Hindlimb muscle (tissue), 1 donor: ENCODE data around the gene PHB1. TPM values are rescaled to one million over a fixed set of nuclear protein-coding genes. Genes with fewer than 3 reads are reported as not detected.

ENCODE experiments used
- DNase-seq: peaks from one replicate; pipeline ENCODE4 v3.0.0-alpha.2; 2013
- polyA plus RNA-seq: library from polyadenylated mRNA; unstranded; fragments of 120-200 nt; gene quantifications from one replicate; pipeline ENCODE4 v1.2.1, GENCODE V29; 2013; ENCODE audit not compliant: insufficient read length

PHB1 gene
- polyA plus RNA-seq: 137 TPM

GRCh38 chr17:49414622-49415350 is at the start of gene PHB1:
Gene PHB1 (minus strand): TSS chr17:49414882. CDS start chr17:49413264, 1,618 bp downstream.
- DNase-seq: peak; percentile 97

GRCh38 chr17:49464049-49464448 is 49.4 kb upstream of the PHB1 start:
- DNase-seq: no peak

- DNase-seq: no peak
Observed at GRCh38 chr17:49461580-49461979, 46.9 kb upstream of the PHB1 start.

- DNase-seq: no peak
Observed at GRCh38 chr17:49460401-49460800, 45.7 kb upstream of the PHB1 start.

- no peak for DNase-seq
Observed at GRCh38 chr17:49459401-49459984, 44.8 kb upstream of the PHB1 start.

- no peak for DNase-seq
Observed at GRCh38 chr17:49457564-49458535, 43.2 kb upstream of the PHB1 start.

GRCh38 chr17:49456183-49456965 is 41.7 kb upstream of the PHB1 start:
- DNase-seq: no peak

- no peak for DNase-seq
Observed at GRCh38 chr17:49455272-49455861, 40.7 kb upstream of the PHB1 start.

GRCh38 chr17:49454050-49454449 is 39.4 kb upstream of the PHB1 start:
- DNase-seq: no peak

GRCh38 chr17:49452661-49453060 is 38.0 kb upstream of the PHB1 start:
- DNase-seq: no peak

GRCh38 chr17:49452201-49452600 is 37.5 kb upstream of the PHB1 start:
- DNase-seq: no peak

GRCh38 chr17:49450735-49451134 is 36.1 kb upstream of the PHB1 start:
- DNase-seq: no peak

GRCh38 chr17:49450181-49450580 is 35.5 kb upstream of the PHB1 start:
- no peak for DNase-seq

- no peak for DNase-seq
Observed at GRCh38 chr17:49447628-49448302, 33.1 kb upstream of the PHB1 start.

- DNase-seq: no peak
Observed at GRCh38 chr17:49445591-49445990, 30.9 kb upstream of the PHB1 start.

- no peak for DNase-seq
Observed at GRCh38 chr17:49444384-49444783, 29.7 kb upstream of the PHB1 start.

GRCh38 chr17:49443862-49444261 is 29.2 kb upstream of the PHB1 start:
- DNase-seq: no peak

- no peak for DNase-seq
Observed at GRCh38 chr17:49442041-49442440, 27.4 kb upstream of the PHB1 start.

GRCh38 chr17:49441578-49441977 is 26.9 kb upstream of the PHB1 start:
- no peak for DNase-seq

- no peak for DNase-seq
Observed at GRCh38 chr17:49440581-49440980, 25.9 kb upstream of the PHB1 start.
